CD4-positive, alpha-beta T cell treated with Interleukin-21 for 1 hour (primary cell): Measurements from ENCODE around the gene CHAC1.
"Not testable (repeated sequence)": the region's sequence is repeated elsewhere in the genome, so short reads cannot be mapped to it uniquely, and the experiment has no call there.

ENCODE experiments used
- DNase-seq: peaks from one replicate; pipeline ENCODE4 v3.0.0-alpha.2; 2020

CHAC1 gene

GRCh38 chr15:40938536-40938870 lies 14.8 kb upstream of the CHAC1 start:
- DNase-seq, result no peak

- no peak for DNase-seq
These were observed 12.9 kb upstream of the CHAC1 start for GRCh38 chr15:40940296-40940801.

- no peak for DNase-seq
These were observed 12.2 kb upstream of the CHAC1 start for GRCh38 chr15:40941068-40941527.

- peak; percentile 78 for DNase-seq
These were observed 11.5 kb upstream of the CHAC1 start for GRCh38 chr15:40941528-40942336.

GRCh38 chr15:40942337-40942854 lies 10.9 kb upstream of the CHAC1 start:
- no peak for DNase-seq

- no peak for DNase-seq
These were observed 10.4 kb upstream of the CHAC1 start for GRCh38 chr15:40942878-40943277.

- no peak for DNase-seq
These were observed 9.4 kb upstream of the CHAC1 start for GRCh38 chr15:40943764-40944365.

GRCh38 chr15:40944510-40945296 lies 8.6 kb upstream of the CHAC1 start:
- DNase-seq, result no peak

GRCh38 chr15:40948706-40949473 lies 4.4 kb upstream of the CHAC1 start:
- no peak for DNase-seq

GRCh38 chr15:40949756-40950207 lies 3.5 kb upstream of the CHAC1 start:
- DNase-seq, result no peak

GRCh38 chr15:40951764-40952163 lies 1.5 kb upstream of the CHAC1 start:
- DNase-seq, result no peak

GRCh38 chr15:40952301-40952900 lies 870 bp upstream of the CHAC1 start:
- no peak for DNase-seq

- no peak for DNase-seq
These were observed 423 bp downstream of the CHAC1 start for GRCh38 chr15:40953713-40954074.

GRCh38 chr15:40954158-40954848 lies 1.0 kb downstream of the CHAC1 start:
- DNase-seq, result not testable (repeated sequence)

GRCh38 chr15:40955141-40955903 lies 2.1 kb downstream of the CHAC1 start:
- DNase-seq, result no peak

- DNase-seq, result no peak
These were observed 2.8 kb downstream of the CHAC1 start for GRCh38 chr15:40955930-40956540.

- no peak for DNase-seq
These were observed 3.3 kb downstream of the CHAC1 start for GRCh38 chr15:40956541-40956982.

- DNase-seq, result no peak
These were observed 3.8 kb downstream of the CHAC1 start for GRCh38 chr15:40957041-40957555.

- DNase-seq, result no peak
These were observed 4.3 kb downstream of the CHAC1 start for GRCh38 chr15:40957581-40958051.

- DNase-seq, result no peak
These were observed 4.9 kb downstream of the CHAC1 start for GRCh38 chr15:40958146-40958545.
